Omental fat pad (tissue), 4 donors: Measurements from ENCODE around the gene ARHGAP42. TPM values are rescaled to one million over a fixed set of nuclear protein-coding genes. Genes with fewer than 3 reads are reported as not detected.

ENCODE experiments used
- ATAC-seq: fragments of 150-250 bp; one replicate; pipeline ENCODE4 v1.9.1; 2016; ENCODE audit warnings: mild to moderate bottlenecking, moderate library complexity; ENCODE audit not compliant: low FRiP score
- DNase-seq: peaks from one replicate; pipeline ENCODE4 v3.0.0-alpha.2; 2019; ENCODE audit warnings: low spot score
- CTCF ChIP-seq, 3 donors: fragments of 450-650 bp; IDR thresholded peaks; one replicate each; pipeline ENCODE4 v1.5.1; 2016 to 2017; ENCODE audit warnings: antibody characterized with exemption in 3 of 3, mild to moderate bottlenecking in 3 of 3, moderate library complexity in 2 of 3
- total RNA-seq, 4 donors: library from RNA; depleted of rRNA; stranded (reverse); fragments of >200 nt; gene quantifications; one replicate each; pipeline ENCODE4 v1.1.0, GENCODE V29; 2016

The ARHGAP42 gene
- total RNA-seq, 4 donors from 2014 or later: 9.6 to 47.4 (median 15.7) TPM

DNA sequence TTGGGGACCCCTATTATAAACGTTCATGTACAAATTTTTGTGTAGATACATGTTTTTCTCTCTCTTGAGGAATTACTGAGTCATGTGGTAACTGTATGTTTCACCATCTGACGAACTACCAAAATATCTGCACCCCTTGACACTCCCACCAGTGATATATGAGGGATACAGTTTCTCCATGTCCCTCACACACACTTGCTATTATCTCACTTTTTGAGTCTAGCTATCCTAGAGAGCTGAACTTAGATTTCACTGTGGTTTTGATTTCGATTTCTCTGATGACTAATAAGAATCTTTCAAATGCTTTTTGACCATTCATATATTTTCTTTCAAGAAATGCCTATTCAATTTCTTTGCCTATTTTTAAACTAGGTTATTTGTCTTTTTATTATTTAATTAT lies 242.3 kb downstream of the ARHGAP42 start:
- DNase-seq: no peak
- no peak for ATAC-seq
- no peak for TF ChIP-seq CTCF (IDR thresholded peaks at IDR 0.05)

DNA sequence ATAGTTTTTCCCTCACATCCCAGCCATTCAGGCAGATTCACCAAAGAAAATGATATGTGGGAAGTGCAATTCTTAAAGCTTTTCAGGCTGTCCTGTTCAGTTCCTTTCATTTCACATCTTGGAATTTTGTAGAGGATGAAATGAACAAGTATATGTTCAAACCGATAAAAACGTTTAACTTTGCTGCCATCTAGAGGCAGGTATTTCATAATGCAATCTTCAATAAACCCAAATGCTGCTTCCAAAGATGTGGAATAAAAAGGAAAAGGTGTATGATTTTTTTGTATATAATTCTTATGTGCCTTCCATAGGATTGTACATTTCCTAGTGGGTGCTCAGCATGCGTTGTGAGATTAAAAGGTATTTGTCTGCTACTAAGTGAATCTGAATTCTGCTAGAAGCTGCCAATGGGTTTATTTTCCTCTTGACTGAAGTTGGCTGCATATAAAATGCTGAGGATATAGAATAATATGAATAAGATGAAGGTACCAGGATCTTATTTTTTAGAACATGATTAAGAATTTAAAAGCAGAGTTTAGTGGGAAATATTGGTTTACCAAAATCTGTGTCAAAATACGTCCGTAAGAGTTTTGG lies 243.2 kb downstream of the ARHGAP42 start:
- DNase-seq (no peak), ATAC-seq (no peak)
- peak in 1 of 3 donors; percentile 48 for TF ChIP-seq CTCF (IDR thresholded peaks at IDR 0.05)

- no peak for ATAC-seq
- TF ChIP-seq CTCF (IDR thresholded peaks at IDR 0.05): no peak
- no peak for DNase-seq
These were observed 245.5 kb downstream of the ARHGAP42 start for GRCh38 chr11:100932474-100933100.

- no peak for TF ChIP-seq CTCF (IDR thresholded peaks at IDR 0.05)
- DNase-seq (no peak), ATAC-seq (no peak)
These were observed 249.7 kb downstream of the ARHGAP42 start for GRCh38 chr11:100936781-100937180.

DNA sequence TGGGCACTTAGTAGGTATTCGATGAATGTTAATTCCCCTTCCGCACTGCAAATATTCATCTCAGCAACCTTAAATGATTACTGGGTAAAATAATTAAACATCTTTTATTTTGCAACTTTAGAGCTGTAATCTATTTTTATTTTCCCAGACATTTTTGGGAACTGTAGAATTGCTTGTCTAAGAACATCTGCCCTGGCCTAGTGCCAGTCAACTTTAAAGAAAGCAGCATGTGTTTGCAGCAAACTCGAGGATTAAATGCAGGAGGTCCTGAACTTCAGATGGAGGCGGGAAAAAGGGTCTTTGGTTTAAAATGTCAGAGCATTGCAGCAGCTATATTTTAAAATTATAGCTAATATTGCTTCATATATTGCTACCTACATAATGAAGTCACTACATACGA lies 252.5 kb downstream of the ARHGAP42 start:
- TF ChIP-seq CTCF (IDR thresholded peaks at IDR 0.05): no peak
- no peak for ATAC-seq
- DNase-seq: no peak

DNA sequence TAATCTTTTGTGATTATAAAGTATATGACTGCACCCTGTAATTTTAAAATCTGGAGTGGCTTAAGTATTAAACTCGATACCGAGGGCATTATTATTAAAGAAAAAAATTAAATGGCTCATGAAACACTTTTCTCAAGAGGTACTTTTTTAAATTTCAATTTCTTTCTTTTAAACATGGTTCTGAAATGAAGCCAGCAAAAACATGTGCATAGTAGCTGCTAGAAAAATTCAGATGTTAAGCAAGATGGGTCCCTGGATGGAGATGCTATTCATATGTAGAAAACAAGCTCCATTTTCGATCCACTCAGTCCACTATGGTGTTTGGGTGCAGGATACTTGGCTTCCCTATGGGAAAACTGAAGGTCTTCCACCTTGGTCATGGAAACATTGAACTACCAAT lies 253.0 kb downstream of the ARHGAP42 start:
- DNase-seq (no peak), ATAC-seq (no peak)

More for the DNA sequence above, 253.0 kb downstream of the ARHGAP42 start:
- TF ChIP-seq CTCF (IDR thresholded peaks at IDR 0.05): no peak
